Renal cortex interstitium (tissue), 11 donors: ENCODE results near the gene ZNF799. TPM values are rescaled to one million over a fixed set of nuclear protein-coding genes. Genes with fewer than 3 reads are reported as not detected.
"Not testable (repeated sequence)": the region's sequence is repeated elsewhere in the genome, so short reads cannot be mapped to it uniquely, and the experiment has no call there.

Source experiments
- DNase-seq, 11 donors: peaks; one replicate each; pipeline ENCODE4 v3.0.0-alpha.2; 2013; ENCODE audit warnings: low read depth in 9 of 11, low spot score in 4 of 11; ENCODE audit errors: extremely low read depth in 1 of 11
- polyA plus RNA-seq, 3 donors: library from polyadenylated mRNA; unstranded; fragments of 120-200 nt; gene quantifications; one replicate each; pipeline ENCODE4 v1.2.1, GENCODE V29; 2013; ENCODE audit not compliant: insufficient read length in 3 of 3

ZNF799 gene
- polyA plus RNA-seq, 3 donors, result 6.4 to 7.4 (median 7.4) TPM

DNA sequence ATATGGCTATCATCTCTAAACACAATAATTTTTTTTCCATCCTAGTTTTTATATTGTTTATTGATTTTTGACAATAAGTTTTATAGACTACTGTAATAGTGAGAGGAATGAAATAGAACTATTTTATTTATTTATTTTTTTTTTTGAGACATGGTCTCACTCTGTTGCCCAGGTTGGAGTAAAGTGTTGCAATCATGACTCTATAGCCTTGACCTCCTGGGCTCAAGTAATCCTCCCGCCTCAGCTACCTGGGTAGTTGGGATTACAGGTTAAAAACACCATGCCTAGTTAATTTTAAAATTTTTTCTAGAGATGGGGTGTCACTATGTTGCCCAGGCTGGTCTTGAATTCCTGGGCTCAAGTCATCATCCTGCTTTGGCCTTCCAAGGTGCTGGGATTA, 27.0 kb downstream of the ZNF799 start:
- DNase-seq, result no peak

GRCh38 chr19:12365236-12366162, 35.6 kb downstream of the ZNF799 start, which contains the start of gene ZNF442:
ZNF442 (minus strand) TSS chr19:12365683; CDS start chr19:12363631, 2,052 bp downstream.
- DNase-seq, result peak; percentile 93 to 99 (median 97)

DNA sequence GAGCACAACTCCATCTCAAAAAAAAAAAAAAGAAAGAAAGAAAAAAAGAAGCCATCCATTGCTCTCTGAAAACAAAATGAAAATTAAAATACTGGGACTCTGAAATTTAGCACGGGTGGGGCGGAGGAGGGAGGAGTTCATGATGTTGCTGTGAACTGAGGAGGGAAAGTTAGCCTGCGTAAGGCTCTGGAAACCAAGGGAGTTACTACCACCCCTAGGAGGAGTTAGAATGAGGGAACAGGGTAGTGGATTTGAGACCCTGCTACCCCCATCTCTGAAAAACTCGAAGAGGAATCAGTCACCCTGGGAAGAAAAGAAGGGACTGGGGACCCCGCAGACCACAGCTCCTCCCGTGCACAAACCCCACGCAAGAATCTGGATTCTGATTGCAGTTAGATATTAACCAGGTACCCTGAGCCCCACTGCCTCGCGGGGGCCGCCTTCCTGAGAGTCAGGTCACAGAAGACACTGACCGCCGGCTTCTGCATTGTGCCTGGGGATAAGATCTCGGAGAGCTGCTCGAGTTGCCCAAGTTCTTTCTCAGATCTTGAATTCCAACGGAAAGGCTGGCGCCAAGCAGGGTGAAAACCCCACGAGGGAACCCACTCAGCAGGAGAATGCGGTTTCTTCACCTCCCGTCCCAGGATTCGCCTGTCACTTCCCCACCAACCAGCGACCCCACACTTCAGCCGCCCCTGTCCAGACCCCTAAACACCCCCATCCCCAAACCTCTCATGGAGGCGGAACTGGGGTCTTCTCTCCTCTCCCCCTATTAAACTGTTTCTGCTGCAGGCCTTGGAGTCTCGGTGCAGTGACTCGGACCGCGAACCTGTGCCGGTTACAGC, 36.5 kb downstream of the ZNF799 start:
- DNase-seq, result peak in 8 of 11 donors; percentile 7 to 31 (median 18)

GRCh38 chr19:12362236-12362635, 38.8 kb downstream of the ZNF799 start:
- not testable (repeated sequence) for DNase-seq

- DNase-seq, result no peak
Measured at GRCh38 chr19:12353375-12353774, 47.7 kb downstream of the ZNF799 start.

- no peak for DNase-seq
Measured at GRCh38 chr19:12350890-12351197, 50.2 kb downstream of the ZNF799 start.

- DNase-seq, result no peak
Measured at GRCh38 chr19:12350185-12350889, 50.7 kb downstream of the ZNF799 start.

DNA sequence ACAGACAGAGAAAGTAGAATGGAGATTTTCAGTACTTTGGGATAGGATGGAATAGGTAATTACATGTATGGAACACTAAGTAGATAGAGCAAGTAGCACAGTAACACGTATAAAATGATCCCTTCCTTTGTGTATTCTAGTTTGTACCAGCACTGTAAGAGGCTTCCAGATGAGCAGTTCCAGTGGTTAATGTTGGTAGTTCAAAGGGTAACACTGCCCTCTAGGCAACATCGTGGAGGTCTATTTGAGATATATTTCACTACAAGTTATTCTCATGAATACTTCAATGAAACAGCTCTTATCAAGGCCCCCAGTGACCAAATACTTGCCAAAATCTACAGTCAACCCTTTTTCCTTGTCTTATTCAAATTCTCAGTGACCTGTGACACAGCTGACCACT, 54.2 kb downstream of the ZNF799 start:
- DNase-seq, result no peak

- no peak for DNase-seq
Measured at GRCh38 chr19:12345197-12345596, 55.9 kb downstream of the ZNF799 start.

Other genes with a start within 250 kb of the ZNF799 start
- 10 to 100 TPM; 16.4 to 19.6 (median 18.4) TPM for gene ZNF625, start 244.5 kb downstream of the ZNF799 start, polyA plus RNA-seq
- gene ZNF136, start 238.2 kb downstream of the ZNF799 start, polyA plus RNA-seq, result 10 to 100 TPM; 16.3 to 18.9 (median 18.4) TPM
- 10 to 100 TPM; 44.3 to 56.0 (median 52.8) TPM for gene ZNF44, start 106.4 kb downstream of the ZNF799 start, polyA plus RNA-seq
- gene ZNF563, start 67.6 kb downstream of the ZNF799 start, polyA plus RNA-seq, result 1 to 10 TPM; 3.3 to 4.5 (median 4.2) TPM
- gene ZNF442, start 35.6 kb downstream of the ZNF799 start, polyA plus RNA-seq, result 1 to 10 TPM; 6.0 to 7.1 (median 6.3) TPM
- gene ZNF443, start 39.8 kb upstream of the ZNF799 start, polyA plus RNA-seq, result 10 to 100 TPM; 10.4 to 11.9 (median 10.7) TPM
- gene ZNF709, start 83.5 kb upstream of the ZNF799 start, polyA plus RNA-seq, result 10 to 100 TPM in 1 of 3 donors, 1 to 10 TPM in 2; 7.0 to 11.6 (median 8.3) TPM
- 10 to 100 TPM; 12.2 to 13.0 (median 12.5) TPM for gene ZNF564, start 150.2 kb upstream of the ZNF799 start, polyA plus RNA-seq
- 1 to 10 TPM; 4.3 to 5.0 (median 4.4) TPM for gene ZNF490, start 209.5 kb upstream of the ZNF799 start, polyA plus RNA-seq
- 10 to 100 TPM; 20.0 to 26.8 (median 26.7) TPM for gene ZNF791, start 209.6 kb upstream of the ZNF799 start, polyA plus RNA-seq